GM19099 (cell line): ENCODE data around the gene KIF1B.

Experiments used
- POLR2A ChIP-seq: IDR thresholded peaks from 3 replicates; pipeline ENCODE4 v1.6.1; 2011; ENCODE audit warnings: low read depth; ENCODE audit not compliant: insufficient read length; ENCODE audit errors: extremely low read depth

The KIF1B gene

DNA sequence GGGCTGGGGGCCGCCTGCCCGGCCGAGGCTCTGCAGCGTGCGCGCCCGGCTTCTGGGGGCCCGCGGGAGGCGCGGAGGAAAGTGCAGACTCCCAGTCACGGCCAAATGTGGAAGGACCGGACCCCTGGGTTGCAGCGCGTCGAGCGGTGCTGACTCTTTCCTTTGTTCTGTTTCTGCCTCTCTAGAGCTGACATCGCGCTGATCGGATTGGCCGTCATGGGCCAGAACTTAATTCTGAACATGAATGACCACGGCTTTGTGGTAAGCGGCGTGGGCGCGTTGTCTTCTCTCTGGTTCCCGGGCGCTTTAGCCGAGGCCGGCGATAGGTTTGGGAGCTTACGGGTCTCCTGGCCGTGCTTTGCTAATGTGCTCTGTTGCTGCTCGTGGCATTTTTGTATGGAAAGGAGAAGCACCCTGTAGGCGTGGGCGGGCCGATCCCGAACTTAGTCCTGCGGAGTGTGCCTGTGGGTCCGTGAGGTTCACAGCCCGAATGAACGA, 189.1 kb downstream of the KIF1B start:
- no peak for TF ChIP-seq POLR2A

GRCh38 chr1:10400013-10400412, 189.6 kb downstream of the KIF1B start:
- no peak for TF ChIP-seq POLR2A

- no peak for TF ChIP-seq POLR2A
Measured at GRCh38 chr1:10401281-10401680, 190.9 kb downstream of the KIF1B start.

GRCh38 chr1:10402729-10403274, 192.4 kb downstream of the KIF1B start:
- TF ChIP-seq POLR2A, result no peak

DNA sequence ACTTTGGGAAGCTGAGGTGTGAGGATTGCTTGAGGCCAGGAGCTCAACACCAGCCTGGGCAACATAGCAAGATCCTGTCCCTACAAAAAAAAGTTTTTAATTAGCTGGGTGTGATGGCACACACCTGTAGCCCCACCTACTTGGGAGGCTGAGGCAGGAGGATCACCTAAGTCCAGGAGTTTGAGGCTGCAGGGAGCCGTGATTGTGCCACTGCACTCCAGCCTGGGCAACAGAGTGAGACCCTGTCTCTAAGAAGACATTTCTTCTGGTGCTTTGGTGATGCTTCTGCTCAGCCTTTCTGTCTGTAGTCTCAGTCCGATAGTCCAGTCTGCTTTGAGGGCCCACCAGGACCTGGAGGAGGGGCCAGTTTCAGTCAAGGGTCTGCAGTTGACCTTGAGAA, 196.8 kb downstream of the KIF1B start:
- TF ChIP-seq POLR2A, result no peak

DNA sequence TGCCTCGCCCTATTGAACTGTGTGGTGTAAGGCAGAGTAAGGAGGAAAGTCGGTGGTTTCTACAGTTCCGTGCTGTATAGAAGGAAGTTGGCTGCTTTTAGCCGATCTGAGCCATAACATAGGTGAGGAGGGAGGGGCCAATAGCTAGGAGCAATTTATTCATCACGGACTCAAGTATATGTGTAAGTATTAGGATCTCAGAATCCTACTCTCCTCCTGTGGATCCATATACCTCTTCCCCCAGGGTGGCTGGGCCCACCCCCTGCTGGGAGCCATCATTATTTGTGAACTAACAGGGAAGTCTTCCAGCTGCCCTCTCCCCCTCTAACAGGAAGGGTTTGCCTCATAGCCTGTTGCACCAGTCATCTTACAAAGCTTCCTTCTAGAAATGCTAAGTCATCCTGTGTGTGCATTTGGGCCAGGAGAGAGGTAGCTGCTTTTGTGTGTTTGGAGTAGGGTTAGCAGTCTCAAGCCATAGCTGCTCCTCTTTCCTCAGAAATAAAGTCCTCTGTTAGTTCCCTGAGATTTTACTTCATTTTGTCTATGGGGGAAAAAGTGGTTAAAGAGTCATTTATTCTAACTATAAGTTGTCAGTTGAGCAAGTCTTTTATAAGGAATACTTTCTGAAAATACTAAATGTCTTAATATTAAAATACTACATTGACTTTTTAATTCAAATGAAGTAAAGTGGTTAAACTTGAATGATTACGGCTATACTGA, 205.0 kb downstream of the KIF1B start:
- no peak for TF ChIP-seq POLR2A

GRCh38 chr1:10419351-10419750, 209.0 kb downstream of the KIF1B start:
- no peak for TF ChIP-seq POLR2A

DNA sequence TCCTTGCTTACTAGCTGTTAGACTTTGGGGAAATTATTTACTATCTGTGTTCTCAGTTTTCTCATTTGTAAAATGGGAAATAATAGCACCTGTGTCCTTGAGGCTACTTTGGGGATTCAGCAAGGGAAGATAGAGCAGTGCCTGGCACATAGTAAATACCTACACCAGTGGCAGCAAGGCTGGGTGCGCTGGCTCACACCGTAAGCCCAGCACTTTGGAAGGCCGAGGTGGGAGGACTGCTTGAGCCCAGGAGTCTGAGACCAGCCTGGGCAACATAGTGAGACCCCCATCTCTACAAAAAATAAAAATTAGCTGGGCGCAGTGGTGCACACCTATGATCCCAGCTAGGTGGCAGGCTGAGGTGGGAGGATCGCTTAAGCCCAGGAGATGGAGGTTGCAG, 211.3 kb downstream of the KIF1B start:
- TF ChIP-seq POLR2A, result no peak

GRCh38 chr1:10424034-10424433, 213.7 kb downstream of the KIF1B start:
- no peak for TF ChIP-seq POLR2A

DNA sequence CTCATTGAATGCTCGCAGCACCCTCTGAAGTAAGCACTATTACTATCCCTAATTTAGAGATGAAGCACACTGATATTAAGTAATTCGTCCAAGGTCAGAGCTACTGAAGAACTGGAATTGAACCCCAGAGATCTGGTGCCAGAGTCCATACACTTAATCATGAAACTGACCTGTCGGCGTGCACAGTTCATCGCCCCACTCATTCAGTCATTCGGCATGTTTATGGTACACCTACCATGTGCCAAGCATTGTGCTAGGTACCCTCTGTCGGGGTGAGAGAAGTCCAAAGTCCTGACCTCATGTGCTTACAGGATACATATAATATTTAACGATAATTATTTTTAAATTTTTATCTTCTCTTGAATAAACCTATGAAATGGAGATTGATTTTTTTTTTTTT, 214.3 kb downstream of the KIF1B start:
- TF ChIP-seq POLR2A, result no peak

- TF ChIP-seq POLR2A, result peak; percentile 20
Measured at GRCh38 chr1:10425826-10426534, 215.6 kb downstream of the KIF1B start.

DNA sequence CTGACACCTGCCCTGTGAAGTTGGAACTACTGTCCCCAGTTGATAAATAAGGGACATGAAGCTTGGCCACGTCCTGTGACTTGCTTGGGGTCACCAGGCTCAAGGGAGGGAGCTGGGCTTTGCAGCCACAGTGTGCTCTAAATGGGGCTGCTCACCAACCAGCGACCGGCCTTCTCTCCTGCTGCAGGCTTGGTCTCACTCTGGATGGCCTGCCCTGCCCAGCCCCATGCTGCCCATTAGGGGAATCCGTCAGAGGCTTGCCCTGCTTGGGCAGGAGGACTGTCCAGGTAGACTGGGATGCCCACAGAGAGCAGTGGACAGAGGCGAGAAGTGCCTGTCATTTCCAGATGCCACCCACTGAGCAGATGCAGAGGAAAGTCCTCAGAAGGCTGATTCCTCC, 218.6 kb downstream of the KIF1B start:
- TF ChIP-seq POLR2A, result no peak

- no peak for TF ChIP-seq POLR2A
Measured at GRCh38 chr1:10429868-10430215, 219.5 kb downstream of the KIF1B start.

GRCh38 chr1:10430216-10431069, 220.1 kb downstream of the KIF1B start, which contains the start of gene CENPS:
TSS of gene CENPS (plus strand) at chr1:10430433. CDS start at chr1:10430518, 85 bp downstream.
- TF ChIP-seq POLR2A, result peak; percentile 60
